Activated CD4-positive, alpha-beta T cell treated with anti-CD3 and anti-CD28 coated beads, Interleukin-2, amount 50 U/mL, for 1 hour (primary cell): ENCODE data around the gene PACS1.
"Not testable (repeated sequence)": the region's sequence is repeated elsewhere in the genome, so short reads cannot be mapped to it uniquely, and the experiment has no call there.

Source experiments
- DNase-seq: peaks from one replicate; pipeline ENCODE4 v3.0.0-alpha.2; 2020

Gene PACS1

DNA sequence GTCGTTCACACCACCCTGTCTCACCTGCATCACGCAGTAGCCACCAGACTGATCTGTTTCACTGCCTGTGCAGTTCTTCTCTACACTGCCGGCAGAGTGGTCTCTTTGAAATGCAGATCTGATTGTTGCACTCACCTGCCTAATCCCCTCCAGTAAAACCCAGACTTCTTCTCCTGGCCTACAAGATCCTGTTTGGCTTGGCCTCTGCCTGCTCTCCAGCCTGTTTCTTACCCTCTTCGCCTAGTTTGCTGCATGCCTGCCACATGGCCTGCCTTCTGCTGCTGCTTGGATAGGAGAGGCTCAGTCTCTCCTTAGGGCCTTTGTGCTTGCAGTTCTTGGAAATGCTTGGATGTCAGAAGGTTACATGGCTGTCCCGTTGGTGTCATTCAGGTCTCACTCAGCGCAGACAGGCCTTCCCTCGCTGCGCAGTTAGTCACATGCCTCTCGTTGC is 42.0 kb downstream of the PACS1 start:
- DNase-seq: no peak

DNA sequence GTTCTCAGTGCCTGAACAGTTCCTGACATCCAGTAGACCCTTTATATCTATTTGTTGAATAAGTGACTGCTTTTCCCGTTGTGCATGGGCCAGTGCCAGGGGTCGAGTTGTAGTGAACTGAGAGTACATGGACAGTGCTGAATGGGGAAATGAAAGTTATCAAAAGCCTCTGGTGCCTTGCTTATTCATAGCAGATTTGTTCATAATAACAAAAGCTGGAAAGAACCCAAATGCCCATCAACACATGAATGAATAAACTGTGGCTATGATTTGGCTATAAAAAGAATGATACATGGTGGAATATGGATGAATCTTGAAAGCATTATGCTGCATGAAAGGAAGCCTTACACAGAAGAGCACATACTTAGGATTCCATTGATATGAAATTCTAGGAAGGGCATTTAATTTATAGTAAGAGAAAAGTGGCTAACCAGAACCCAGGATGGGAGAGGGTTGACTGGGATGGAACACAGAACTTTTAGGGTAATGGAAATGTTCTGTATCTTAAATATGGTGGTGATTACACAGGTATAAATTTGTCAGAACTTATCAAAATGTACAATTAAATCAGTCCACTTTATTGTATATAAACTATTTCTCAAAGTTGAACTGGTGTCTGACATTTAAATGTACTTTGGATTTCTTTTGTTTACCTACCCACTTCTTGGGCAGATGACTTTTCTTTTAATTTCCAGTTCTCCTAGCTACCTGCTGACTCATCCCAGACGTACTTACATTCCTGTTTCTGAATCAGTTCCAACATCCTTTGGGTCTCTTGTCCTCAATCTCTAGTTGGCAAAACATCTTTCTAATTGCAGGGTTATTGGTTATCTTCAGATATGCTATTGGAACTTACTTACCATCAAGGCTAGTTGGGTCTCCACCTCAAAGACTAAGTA is 42.8 kb downstream of the PACS1 start:
- DNase-seq: no peak

DNA sequence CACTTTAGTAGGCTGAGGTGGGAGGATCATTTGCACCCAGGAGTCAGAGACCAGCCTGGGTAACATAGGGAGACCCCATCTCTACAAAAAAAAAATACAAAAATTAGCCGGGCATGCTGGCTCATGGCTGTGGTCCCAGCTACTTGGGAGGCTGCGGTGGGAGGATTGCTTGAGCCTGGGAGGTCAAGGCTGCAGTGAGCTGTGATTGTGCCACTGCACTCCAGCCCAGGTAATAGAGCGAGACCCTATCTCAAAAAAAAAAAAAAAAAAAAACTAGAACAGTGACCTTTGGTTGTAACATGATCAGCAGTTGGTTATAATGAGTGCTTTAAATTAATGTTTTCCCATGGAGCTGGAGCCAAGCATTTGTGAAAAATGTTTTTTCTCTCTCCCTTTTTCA is 44.9 kb downstream of the PACS1 start:
- not testable (repeated sequence) for DNase-seq

DNA sequence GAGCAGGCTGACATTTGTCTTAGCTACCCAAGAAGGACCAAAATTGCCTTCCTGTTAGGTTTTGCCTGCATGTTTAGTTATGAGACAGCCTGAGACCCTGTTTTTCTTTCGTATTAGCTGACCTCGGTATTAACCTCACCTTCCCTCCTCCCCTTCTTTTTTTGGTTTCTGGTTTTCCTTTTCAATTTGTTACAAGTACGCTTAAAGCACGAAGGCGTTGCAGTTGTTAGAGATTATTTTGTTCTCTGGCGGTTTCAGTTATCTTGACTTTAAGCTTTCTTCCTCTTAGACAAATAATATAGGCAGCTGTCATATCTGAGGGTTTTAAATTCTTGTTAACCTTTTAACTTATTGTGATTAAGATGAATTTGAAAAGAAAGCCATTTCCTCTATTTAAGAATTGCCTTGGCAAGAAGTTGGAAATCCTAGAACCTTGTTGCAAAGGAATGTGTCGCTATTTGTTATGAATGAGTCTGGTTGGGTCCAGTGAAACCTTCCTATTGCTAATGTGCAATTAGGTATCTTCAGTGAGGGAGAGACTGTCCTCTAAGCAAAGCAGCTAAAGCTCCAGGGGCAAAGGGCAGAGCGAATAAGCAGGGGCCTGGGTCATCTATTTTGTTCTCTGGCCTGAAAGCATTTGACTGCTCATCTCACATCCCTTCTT is 45.7 kb downstream of the PACS1 start:
- no peak for DNase-seq

DNA sequence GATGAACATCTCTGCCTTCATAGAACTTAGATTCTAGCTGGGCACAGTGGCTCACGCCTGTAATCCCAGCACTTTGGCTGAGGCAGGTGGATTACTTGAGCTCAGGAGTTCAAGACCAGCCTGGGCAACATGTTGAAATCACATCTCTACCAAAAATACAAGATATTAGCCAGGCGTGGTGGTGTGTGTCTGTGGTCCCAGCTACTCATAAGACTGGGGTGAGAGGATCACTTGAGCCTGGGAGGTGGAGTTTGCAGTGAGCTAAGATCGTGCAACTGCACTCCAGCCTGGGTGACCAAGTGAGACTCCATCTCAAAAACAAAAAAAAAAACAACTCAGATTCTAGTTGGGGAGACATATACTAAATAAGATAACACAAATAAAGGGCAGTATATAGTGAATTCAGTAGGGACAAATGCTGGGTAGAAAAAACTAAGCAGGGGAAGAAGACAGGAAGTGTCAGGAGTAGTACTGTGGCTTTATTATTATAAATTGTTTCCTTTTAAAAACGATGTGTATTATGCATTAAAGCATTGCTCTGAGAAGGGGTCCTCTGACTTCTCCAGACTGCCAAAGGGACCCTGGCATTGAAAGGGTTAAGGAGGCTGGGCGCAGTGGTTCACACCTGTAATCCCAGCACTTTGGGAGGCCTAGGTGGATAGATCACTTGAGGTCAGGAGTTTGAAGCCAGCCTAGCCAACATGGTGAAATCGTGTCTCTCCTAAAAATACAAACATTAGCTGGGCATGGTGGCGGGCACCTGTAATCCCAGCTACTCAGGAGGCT is 46.7 kb downstream of the PACS1 start:
- DNase-seq: no peak

DNA sequence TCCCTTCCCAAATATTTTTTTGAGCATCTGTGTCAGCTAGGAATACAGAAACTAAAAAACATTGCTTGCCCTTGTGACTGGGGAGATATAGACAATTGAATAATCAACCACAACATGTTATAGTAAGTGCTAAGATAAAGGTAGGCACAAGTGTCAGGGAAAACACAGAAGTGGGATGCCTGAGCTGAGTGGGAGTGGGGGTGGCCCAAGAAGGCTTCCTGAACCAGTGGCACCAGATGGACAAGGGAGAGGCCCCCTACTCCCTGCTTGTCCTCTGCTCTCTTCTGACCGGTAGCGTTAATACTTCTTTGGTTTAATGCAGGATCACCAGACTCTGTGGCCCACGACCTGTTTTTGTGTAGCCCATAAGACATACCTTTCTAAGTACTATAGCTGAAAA is 48.8 kb downstream of the PACS1 start:
- DNase-seq: no peak

DNA sequence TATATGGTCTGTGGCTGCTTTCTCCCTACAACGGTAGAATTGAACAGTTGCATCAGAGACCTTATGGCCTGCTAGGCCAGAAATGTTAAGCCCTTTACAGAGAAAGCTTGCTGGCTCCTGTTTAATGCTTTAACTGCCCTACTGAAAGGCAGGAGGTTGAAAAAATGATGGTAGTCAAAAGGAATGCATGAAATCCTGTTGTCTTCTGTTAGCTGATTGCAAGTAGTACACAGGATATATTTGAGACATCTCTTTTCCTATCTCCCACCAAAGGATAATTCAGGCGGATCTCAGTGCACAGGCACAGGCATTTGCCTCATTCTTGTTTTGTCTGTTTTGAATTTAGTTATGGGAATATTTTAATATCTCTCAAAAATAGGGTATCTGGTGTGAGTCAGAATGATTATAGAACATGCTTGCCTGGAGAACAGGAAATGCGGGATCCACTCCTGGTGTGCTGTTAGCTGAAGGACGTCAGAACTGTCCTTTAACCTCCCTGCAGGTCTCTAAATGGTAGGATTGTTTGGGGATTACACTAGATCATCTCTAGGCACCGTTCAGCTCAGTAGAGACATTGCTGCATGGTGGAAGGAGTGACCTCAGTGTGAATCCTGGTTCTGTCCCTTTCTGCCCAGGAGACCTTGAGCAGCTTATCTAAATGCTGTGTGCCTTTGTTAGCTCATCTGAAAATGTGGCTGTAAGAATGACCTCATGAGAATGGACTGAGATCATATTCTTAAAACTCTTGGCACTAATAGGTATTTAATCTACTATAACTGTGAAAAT is 49.5 kb downstream of the PACS1 start:
- DNase-seq: no peak

DNA sequence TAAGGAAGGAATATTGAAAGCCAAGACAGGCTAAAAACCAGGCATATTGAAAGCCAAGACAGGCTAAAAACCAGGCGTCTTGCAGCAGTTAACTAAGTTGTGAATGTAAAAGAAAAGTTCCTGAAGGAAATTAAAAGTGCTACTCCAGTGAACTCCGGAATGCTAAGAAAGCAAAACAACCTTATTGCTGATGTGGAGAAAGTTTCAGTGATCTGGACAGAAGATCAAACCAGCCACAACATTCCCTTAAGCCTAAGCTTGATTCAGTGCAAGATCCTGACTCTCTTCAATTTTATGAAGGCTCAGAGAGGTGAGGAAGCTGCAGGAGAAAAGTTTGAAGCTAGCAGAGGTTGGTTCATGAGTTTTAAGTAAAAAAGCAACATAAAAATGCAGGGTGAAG is 51.4 kb downstream of the PACS1 start:
- DNase-seq: no peak

DNA sequence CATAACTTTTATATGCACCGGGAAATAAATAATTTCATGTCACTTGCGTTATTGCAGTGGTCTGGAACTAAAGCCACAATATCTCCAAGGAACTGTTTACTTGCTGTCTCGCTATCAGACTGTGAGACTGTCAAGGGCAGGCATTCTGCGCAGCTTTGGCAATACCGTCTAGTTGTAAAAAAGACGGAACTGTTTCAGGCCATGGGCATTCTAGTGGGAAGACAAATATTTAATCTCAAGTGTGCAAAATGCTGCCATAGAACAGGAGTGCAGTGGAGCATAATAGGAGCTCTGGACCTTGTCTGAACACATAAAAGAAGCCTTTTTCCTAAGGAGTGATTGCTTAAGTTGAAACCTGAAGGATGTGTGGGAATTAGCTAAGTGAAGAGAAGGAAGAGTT is 53.8 kb downstream of the PACS1 start:
- DNase-seq: no peak

DNA sequence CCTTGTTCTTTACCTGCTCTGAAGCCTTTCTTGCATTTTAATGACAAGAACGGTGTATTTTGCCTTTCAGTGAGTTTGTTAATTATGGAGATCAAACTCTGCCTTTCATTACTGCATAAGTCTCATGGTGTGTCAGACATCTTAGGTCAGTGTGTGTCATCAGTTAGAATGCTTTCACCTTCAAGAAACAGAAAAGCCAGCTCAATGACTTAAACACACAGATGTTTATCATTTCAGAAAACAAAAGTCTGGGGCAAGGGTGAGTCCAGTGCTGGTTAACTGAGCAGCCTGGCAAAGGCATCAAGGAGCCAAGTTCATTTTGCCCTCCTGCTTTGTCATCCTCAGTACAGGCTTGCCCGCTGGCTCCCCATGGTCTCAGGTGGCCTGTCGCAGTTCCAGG is 54.5 kb downstream of the PACS1 start:
- no peak for DNase-seq

DNA sequence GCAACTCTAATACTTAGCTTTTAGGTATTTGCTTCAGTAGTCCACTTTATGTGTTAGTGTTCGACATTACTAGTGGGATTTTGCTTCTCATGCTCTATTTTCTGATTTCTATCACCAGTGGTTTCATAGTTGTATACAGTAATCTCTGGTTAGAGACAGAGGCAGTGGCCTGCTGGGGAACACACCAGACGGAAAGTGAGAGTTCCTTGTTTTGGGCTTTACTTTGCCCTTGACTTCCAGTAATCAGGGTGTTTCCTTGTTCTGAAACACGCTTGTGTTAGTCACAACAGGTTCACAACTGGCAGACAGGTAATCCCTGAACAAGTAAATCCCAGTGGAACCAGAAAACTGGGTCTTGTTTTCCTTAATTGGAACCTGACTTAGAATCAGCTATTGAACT is 56.0 kb downstream of the PACS1 start:
- no peak for DNase-seq

DNA sequence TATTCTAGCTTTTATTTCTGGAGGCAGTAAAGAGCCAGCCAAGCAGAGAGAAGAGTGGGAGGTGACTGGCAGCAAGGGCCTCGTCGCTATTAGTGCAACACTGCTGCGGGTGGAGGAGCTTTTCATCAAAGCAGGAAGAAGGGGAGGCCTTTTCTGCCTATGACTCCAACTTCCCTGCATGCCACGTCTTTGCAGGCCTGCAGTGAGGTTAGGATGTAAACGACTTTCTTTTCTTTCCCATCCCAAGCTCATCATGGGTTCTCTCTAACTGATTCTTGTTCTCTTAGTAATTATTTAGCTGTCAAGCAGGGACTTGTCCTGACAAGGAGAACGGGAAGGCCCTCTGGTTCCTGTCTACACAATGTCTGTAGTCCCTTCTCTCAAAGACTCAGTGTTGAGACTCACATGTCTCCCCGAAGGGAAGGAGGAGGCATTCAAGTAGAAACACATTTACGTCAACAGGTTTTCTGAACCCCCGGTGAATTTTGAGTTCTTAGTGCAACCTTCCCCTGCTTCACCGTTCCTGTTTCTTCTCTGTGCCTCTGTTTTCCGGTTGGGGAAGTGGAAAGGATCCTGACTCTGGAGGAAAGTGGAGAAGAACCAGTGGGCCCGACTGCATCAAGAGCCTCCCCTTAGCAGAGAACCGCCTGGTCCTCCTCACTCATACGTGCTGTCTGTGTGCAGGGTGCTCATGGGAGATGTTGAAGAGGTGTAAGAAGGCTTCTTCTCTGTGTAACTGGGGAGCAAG is 56.9 kb downstream of the PACS1 start:
- DNase-seq: peak; percentile 59

DNA sequence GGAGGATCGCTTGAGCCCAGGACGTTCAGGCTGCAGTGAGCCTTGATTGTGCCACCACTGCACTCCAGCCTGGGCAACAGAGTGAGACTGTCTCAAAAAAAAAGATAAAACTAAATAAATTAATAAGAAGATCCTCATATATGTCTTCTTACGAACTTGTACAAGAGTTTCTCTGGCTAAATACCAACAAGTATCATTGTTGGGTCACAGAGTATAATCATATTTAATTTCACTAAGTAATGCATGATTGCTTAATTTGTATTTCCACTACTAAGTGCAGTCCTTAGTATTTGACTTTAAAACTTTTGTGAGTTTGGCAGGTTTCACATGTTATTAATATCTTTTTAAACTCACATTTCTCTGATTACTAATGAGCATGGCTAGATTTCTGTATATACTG is 60.9 kb downstream of the PACS1 start:
- DNase-seq: no peak

DNA sequence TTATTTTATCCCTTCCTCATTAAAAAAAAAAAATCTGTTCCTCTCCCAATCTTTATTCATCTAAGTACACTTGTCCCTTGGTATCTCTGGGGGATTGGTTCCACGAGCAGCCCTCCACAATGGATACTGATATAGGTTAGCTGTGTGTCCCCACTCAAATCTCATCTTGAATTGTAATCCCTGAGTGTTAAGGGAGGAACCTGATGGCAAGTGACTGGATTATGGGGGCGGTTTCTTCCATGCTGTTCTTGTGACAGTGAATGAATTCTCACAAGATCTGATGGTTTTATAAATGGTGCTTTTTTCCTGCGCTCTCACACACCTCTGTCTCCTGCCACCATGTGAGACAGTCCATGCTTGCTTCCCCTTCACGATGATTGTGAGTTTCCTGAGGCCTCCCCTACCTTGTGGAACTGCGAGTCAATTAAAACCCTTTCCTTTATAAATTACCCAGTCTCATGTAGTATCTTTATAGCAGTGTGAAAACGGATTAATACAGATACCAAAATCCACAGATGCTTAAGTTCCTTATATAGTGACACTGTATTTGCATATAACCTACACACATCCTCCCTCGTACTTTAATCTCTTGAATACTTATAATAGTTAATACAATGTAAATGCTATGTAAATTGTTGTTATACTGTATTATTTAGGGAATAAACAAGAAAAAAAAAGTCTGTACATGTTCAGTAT is 62.0 kb downstream of the PACS1 start:
- DNase-seq: no peak

DNA sequence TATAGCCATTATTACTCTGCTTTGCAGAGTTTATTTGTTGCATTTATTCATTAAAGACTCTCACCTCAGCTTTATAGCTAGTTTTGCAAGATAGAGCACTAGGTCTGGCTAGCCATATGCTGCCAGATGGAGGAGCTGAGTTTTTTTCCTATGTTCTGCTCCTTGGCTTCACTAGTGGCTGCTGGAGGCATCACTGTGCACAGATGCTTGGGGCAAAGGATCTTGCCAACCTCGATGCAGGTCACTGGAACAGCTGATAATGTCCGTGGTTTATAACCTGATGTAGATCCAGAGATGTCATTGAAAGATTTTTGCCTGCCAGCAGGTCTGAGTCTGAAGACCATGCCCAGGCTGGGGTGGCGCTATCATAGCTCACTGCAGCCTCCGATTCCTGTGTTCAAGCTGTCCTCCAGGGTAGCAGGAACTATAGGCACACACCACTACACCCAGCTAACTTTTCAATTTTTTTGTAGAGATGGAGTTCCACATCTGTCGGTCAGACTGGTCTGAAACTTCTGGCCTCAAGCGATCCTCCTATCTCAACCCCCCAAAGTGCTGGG is 63.2 kb downstream of the PACS1 start:
- DNase-seq: no peak

DNA sequence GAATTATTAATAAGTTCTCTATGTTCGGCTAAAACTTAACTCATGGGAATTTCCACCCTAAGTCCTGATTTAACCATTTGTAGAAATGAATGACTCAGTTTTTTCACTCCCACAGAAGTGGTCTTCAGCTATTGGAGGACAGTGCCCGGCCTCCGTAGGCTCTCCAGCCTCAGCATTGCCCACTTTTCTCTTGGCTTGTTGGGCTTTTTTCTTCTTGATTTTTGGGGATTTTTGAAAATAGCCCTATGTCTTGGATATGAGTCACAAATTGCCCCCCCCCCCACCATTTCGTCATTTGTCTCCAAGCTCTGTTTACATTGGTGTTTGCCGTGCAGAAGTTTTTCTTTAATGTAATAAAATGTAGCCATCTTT is 66.7 kb downstream of the PACS1 start:
- no peak for DNase-seq

DNA sequence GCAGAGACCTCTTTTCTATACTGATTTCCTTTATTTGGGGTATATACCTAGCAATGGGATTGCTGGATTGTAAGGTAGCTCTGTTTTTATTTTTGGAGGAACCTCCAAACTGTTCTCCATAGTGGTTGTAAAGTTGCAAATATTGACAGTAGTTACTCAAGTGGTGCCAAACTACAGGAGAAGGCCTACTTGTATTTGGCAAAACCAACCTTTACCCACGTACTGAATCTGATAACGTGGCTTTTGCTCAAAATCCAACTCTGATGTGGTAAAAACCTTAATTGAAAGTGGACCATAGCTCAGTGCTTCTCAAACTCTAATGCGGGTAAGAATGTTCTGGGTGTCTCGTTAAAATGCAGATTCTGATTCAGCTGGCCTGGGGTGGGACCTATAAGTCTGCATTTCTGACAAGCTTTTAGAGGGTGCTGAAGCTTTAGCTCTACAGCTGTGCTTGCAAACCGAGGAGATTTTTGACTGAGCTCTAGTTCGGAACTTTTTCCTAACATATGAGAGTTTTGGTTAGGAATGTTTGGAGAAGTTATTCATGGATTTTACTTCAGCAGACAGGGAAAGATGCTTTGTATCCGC is 69.8 kb downstream of the PACS1 start:
- DNase-seq: no peak

DNA sequence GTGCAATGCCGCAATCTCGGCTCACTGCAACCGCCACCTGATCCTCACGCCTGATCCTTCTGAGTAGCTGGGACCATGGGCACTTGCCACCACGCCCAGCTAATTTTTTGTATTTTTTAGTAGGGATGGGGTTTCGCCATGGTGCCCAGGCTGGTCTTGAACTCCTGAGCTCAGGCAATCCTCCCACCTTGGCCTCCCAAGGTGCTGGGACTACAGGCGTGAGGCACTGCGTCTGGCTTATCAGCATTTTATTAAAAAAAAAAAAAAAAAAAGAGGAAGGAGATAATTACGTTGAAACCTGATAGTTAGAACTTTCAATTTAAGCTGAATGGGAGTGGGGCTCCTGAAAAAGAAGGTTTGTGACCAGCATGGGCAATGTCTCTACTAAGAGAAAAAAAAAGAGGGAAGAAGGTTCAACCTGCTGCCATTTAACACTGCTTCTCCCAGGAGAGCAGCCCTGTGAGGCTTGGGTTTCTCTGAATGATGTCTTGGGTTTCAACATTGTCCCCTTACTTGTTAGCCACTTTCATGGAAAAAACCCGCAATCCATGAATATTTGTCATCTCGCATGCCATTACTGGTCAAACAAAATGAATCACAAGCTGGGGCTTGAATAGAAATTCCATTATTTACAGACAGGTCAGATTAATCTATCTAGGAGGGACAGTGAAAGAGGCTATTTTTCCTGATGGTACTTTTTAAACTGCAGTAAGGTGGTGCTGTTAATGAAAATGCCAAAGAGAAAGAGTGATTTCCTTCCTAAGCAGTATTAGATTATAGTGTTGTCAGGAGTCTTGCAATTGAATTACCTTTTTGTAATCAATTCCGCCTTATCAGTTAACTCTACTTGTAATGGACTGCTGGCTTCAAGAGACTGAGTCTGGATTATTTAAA is 72.5 kb downstream of the PACS1 start:
- DNase-seq: no peak

DNA sequence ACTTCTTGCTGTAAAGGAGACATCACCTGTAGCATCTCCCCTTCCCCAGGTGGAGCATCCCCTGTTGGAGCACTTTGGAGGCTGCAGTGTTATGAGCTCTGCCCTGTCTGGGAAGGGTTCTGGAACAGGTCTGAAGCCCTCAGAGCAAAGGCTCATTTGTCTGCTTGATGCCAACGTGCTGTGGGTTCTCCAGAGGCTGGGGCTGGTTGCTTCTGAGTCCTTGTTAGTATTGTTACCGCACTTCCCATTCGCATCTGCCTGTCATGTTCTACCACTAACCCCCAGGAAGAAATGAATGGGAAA is 73.1 kb downstream of the PACS1 start:
- DNase-seq: no peak
